B cell (primary cell): ENCODE results near the gene RBM17. TPM values are rescaled to one million over a fixed set of nuclear protein-coding genes. Genes with fewer than 3 reads are reported as not detected.
"Not testable (repeated sequence)": the region's sequence is repeated elsewhere in the genome, so short reads cannot be mapped to it uniquely, and the experiment has no call there.

Experiments
- ATAC-seq: fragments of 200-7000 bp; cut with Tn5 transposase; one replicate; pipeline ENCODE4 v1.10.0; 2021; ENCODE audit warnings: low read depth, mild to moderate bottlenecking, moderate number of reproducible peaks, moderate library complexity
- CTCF ChIA-PET: fragments of 350-600 bp; sonication (Branson Sonifier 250); formaldehyde crosslinking; loops from one replicate; lab custom pipeline; 2021; ENCODE audit warnings: antibody characterized with exemption, inconsistent platforms; lab: Charles Lee
- POLR2A ChIA-PET: fragments of 350-600 bp; sonication (Branson Sonifier 250); formaldehyde crosslinking; loops from one replicate; lab custom pipeline; 2021; ENCODE audit warnings: antibody characterized with exemption; lab: Charles Lee
- DNase-seq: peaks from one replicate; pipeline ENCODE4 v3.0.0; 2013
- H2AFZ ChIP-seq: 2 replicates; pipeline ENCODE4 v1.6.1; 2012; ENCODE audit warnings: mild to moderate bottlenecking, low read depth, low read length; ENCODE audit not compliant: insufficient read depth, poor library complexity, severe bottlenecking
- H3K27ac ChIP-seq, 2 donors: 1 replicate in 1 of 2; 2 replicates in 1 of 2; pipeline ENCODE4 v1.5.1; 2012 to 2013; ENCODE audit warnings: low read length in 2 of 2, mild to moderate bottlenecking in 2 of 2, moderate library complexity in 1 of 2
- H3K27me3 ChIP-seq, 4 experiments: fragments of 200-600 bp in 1 of 4; sonication (generic) in 1 of 4; replicated peaks in 1 of 4; 1 replicate in 2 of 4; 2 replicates in 2 of 4; pipeline versions ENCODE4 v1.6.1 to v1.7.0; 2013 to 2016; ENCODE audit warnings: low read length in 3 of 4, mild to moderate bottlenecking in 2 of 4, mixed read lengths in 1 of 4, moderate library complexity in 1 of 4; ENCODE audit not compliant: insufficient read depth in 4 of 4, control insufficient read depth in 3 of 4; ENCODE audit errors: control extremely low read depth in 1 of 4
- H3K36me3 ChIP-seq, 2 experiments: replicated peaks in 1 of 2; 1 replicate in 1 of 2; 2 replicates in 1 of 2; pipeline versions ENCODE4 v1.6.1 to v1.7.1; 2013; ENCODE audit warnings: low read length in 1 of 2; ENCODE audit not compliant: insufficient read depth in 2 of 2, control insufficient read depth in 1 of 2; ENCODE audit errors: control extremely low read depth in 1 of 2, extremely low read depth in 1 of 2
- H3K4me1 ChIP-seq, 2 donors: fragments of 200-600 bp in 1 of 2; sonication (generic) in 1 of 2; 1 replicate in 1 of 2; 2 replicates in 1 of 2; pipeline versions ENCODE4 v1.5.1 to v1.6.1; 2013 to 2017; ENCODE audit warnings: low read length in 2 of 2; ENCODE audit not compliant: control insufficient read depth in 2 of 2, insufficient read depth in 2 of 2
- H3K4me2 ChIP-seq: replicated peaks from 2 replicates; pipeline ENCODE3; 2012; ENCODE audit warnings: mild to moderate bottlenecking, low read depth, low read length; ENCODE audit not compliant: poor library complexity, severe bottlenecking
- H3K4me3 ChIP-seq, 5 experiments: fragments of 200-600 bp in 1 of 5; sonication (generic) in 1 of 5; 1 replicate in 3 of 5; 2 replicates in 2 of 5; pipeline versions ENCODE4 v1.5.1 to v1.7.0; 2011 to 2016; ENCODE audit warnings: low read length in 4 of 5, mild to moderate bottlenecking in 4 of 5, low read depth in 2 of 5, control low read depth in 1 of 5, moderate library complexity in 1 of 5; ENCODE audit not compliant: insufficient read depth in 1 of 5; ENCODE audit errors: control extremely low read depth in 1 of 5, extremely low read depth in 1 of 5
- H3K79me2 ChIP-seq: fragments of 200-600 bp; sonication (generic); one replicate; pipeline ENCODE4 v1.6.0; 2016; ENCODE audit warnings: low read length; ENCODE audit not compliant: control insufficient read depth, insufficient read depth
- H3K9ac ChIP-seq: fragments of 200-600 bp; sonication (generic); 2 replicates; pipeline ENCODE4 v1.6.1; 2017; ENCODE audit warnings: mild to moderate bottlenecking, low read length, moderate library complexity
- H3K9me3 ChIP-seq, 3 donors: one replicate each; pipeline versions ENCODE4 v1.6.1 to v1.7.1; 2013; ENCODE audit warnings: low read length in 2 of 3; ENCODE audit not compliant: control insufficient read depth in 2 of 3, insufficient read depth in 1 of 3; ENCODE audit errors: control extremely low read depth in 1 of 3
- H4K20me1 ChIP-seq: 2 replicates; pipeline ENCODE4 v1.6.0; 2012; ENCODE audit warnings: mild to moderate bottlenecking, low read length; ENCODE audit not compliant: insufficient read depth, control insufficient read depth, poor library complexity, severe bottlenecking
- H3K27ac Mint-ChIP-seq: one replicate; pipeline ENCODE4 v1.8.0; 2021; ENCODE audit warnings: mixed read lengths
- H3K27me3 Mint-ChIP-seq: one replicate; pipeline ENCODE4 v1.8.0; 2021; ENCODE audit warnings: mixed read lengths
- H3K4me1 Mint-ChIP-seq: one replicate; pipeline ENCODE4 v1.8.0; 2021; ENCODE audit warnings: mixed read lengths
- H3K4me3 Mint-ChIP-seq: one replicate; pipeline ENCODE4 v1.8.0; 2021; ENCODE audit warnings: mixed read lengths
- H3K9me3 Mint-ChIP-seq: one replicate; pipeline ENCODE4 v1.8.0; 2022; ENCODE audit warnings: mixed read lengths; ENCODE audit not compliant: insufficient read depth
- EZH2 ChIP-seq: IDR thresholded peaks from 2 replicates; pipeline ENCODE4 v1.6.1; 2012; ENCODE audit warnings: borderline replicate concordance, low read depth, mild to moderate bottlenecking, moderate library complexity, low read length; ENCODE audit not compliant: insufficient read depth, poor library complexity, severe bottlenecking
- WGBS: methylation state at CpG from one replicate; pipeline ENCODE4 v1.1.5; 2013; ENCODE audit warnings: missing lambda C conversion rate; ENCODE audit not compliant: insufficient coverage; 5-methylcytosine and 5-hydroxymethylcytosine counted together
- intact Hi-C: fragments of 100-400 bp; cut with micrococcal nuclease; formaldehyde crosslinking; loops from one replicate; pipeline ENCODE4 v1.10.0; 2022
- polyA plus RNA-seq: library from polyadenylated mRNA; depleted of rRNA; stranded (reverse); fragments of >200 nt; gene quantifications from 2 replicates; pipeline ENCODE4 v1.2.3, GENCODE V29; 2012
- total RNA-seq, 2 donors: library from RNA; stranded (reverse); fragments of 120-200 nt in 1 of 2; gene quantifications; 1 replicate in 1 of 2; 2 replicates in 1 of 2; pipeline versions ENCODE4 v1.2.3 to v1.2.4, GENCODE V29; 2013 to 2022
- TF ChIP-seq, protein P1 (sequence below): fragments of 200-600 bp; IDR thresholded peaks from one replicate; pipeline ENCODE4 v1.8.0; 2022; ENCODE audit warnings: antibody characterized with exemption, mild to moderate bottlenecking

RBM17 gene
- total and polyA plus RNA-seq, 2 donors (not counting 1 experiment from before 2014, with no cell fraction given) = 34.7 to 168 TPM

DNA sequence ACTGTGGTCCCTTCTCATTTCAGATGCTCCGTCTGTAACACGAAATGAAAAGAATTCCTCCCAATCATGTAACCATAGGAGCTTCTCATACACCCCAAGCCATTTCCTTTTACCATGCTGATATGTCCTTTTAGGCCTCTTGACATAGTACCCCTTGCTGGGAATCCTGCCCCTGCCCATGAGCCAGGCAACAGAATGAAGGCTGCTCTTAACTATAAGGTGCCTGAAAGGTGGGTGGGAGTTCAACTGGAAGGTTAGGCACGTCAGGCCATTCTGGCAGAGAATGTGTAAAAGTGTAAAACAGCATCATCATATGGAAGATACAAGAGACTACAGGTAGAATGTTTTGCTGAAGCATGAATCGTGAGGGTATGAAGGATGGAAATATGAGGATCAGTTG lies 49.1 kb upstream of the RBM17 start:
- Histone ChIP-seq H3K27me3 (no peaks in the 10 kb centered on the region), H2AFZ (no peak overlapping the region), H3K36me3 (no peaks in the 10 kb centered on the region), H3K9me3 (no peaks in the 10 kb centered on the region), H3K9ac (no peak overlapping the region), H3K4me1 (peaks cover 18 to 22% of the 10 kb centered on the region in 2 donors), H3K4me3 (no peak overlapping the region), H3K4me2 (no peak overlapping the region), H4K20me1 (no peaks in the 10 kb centered on the region), H3K79me2 (peaks cover 10% of the 10 kb centered on the region), H3K27ac (no peak overlapping the region)
- Mint-ChIP-seq H3K27me3 (no peaks in the 10 kb centered on the region), H3K9me3 (peaks cover 5% of the 10 kb centered on the region), H3K27ac (no peak overlapping the region), H3K4me1 (peaks cover 59% of the 10 kb centered on the region), H3K4me3 (no peak overlapping the region)
- CTCF ChIA-PET = interaction anchor here (0.5 kb wide), 1 partner anchor 122 kb away, joined by 3 read pairs; no protein-coding TSS in a partner anchor
- intact Hi-C loops = no loop called here
- TF ChIP-seq, protein P1, sequence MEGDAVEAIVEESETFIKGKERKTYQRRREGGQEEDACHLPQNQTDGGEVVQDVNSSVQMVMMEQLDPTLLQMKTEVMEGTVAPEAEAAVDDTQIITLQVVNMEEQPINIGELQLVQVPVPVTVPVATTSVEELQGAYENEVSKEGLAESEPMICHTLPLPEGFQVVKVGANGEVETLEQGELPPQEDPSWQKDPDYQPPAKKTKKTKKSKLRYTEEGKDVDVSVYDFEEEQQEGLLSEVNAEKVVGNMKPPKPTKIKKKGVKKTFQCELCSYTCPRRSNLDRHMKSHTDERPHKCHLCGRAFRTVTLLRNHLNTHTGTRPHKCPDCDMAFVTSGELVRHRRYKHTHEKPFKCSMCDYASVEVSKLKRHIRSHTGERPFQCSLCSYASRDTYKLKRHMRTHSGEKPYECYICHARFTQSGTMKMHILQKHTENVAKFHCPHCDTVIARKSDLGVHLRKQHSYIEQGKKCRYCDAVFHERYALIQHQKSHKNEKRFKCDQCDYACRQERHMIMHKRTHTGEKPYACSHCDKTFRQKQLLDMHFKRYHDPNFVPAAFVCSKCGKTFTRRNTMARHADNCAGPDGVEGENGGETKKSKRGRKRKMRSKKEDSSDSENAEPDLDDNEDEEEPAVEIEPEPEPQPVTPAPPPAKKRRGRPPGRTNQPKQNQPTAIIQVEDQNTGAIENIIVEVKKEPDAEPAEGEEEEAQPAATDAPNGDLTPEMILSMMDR = no peak
- no peak for TF ChIP-seq EZH2
- POLR2A ChIA-PET = no interaction called here
- WGBS = 100% methylated on average over 4 of the region's 4 CpGs
- no peak for DNase-seq
- no peak for ATAC-seq

DNA sequence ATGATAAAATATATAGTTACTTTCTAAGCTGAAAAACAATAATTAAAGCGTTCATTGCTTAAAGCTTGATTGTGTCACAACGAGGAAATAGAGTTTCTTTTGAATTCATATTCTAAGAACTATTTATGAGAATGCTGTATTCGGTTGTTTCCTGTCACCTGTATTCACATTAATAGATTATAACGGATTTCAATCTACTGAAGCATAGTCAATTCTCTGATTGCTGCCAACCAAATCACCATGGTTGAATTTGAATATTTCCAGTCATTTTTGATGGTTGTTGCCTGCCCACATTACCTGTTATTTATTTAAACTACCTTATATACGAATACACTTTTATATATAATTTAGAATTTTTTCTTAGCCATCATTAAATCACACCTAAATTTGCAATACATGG lies 48.6 kb upstream of the RBM17 start:
- no peak overlapping the region for H3K4me3 Mint-ChIP-seq
- H3K4me2 ChIP-seq = no peak overlapping the region
- no peaks in the 10 kb centered on the region for H3K27me3 ChIP-seq
- H3K4me1 ChIP-seq = peaks cover 23 to 27% of the 10 kb centered on the region in 2 donors
- no peaks in the 10 kb centered on the region for H4K20me1 ChIP-seq
- ATAC-seq (no peak), DNase-seq (no peak)
- H3K9me3 ChIP-seq = no peaks in the 10 kb centered on the region
- H3K27ac Mint-ChIP-seq = no peak overlapping the region
- H3K9me3 Mint-ChIP-seq = peaks cover 5% of the 10 kb centered on the region
- H3K4me1 Mint-ChIP-seq = peaks cover 62% of the 10 kb centered on the region
- CTCF ChIA-PET = interaction anchor here (4.0 kb wide), 1 partner anchor 26 kb away, joined by 17 read pairs; no protein-coding TSS in a partner anchor
- peaks cover 10% of the 10 kb centered on the region for H3K79me2 ChIP-seq
- no peak overlapping the region for H2AFZ ChIP-seq
- H3K36me3 ChIP-seq = no peaks in the 10 kb centered on the region
- no CpG with 5 or more reads among the region's 5 CpGs for WGBS
- intact Hi-C loops = no loop called here
- TF ChIP-seq, protein P1 = no peak
- TF ChIP-seq EZH2 = no peak
- H3K27ac ChIP-seq = no peak overlapping the region
- no peaks in the 10 kb centered on the region for H3K27me3 Mint-ChIP-seq
- H3K4me3 ChIP-seq = no peak overlapping the region
- POLR2A ChIA-PET = no interaction called here
- no peak overlapping the region for H3K9ac ChIP-seq

DNA sequence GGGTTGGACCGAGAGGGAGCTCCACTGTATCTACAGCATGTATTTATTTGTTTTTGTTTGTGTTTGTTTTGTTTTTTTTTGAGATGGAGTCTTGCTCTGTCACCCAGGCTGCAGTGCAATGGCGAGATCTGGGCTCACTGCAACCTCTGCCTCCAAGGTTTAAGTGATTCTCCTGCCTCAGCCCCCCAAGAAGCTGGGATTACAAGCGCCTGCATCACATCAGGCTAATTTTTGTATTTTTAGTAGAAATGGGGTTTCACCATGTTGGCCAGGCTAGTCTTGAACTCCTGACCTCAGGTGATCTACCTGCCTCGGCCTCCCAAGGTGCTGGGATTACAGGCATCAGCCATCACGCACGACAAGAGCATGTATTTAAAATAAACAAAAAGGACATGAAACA lies 45.5 kb upstream of the RBM17 start:
- WGBS = 100% methylated on average over 1 of the region's 6 CpGs
- ATAC-seq, intact Hi-C loops, H3K36me3 ChIP-seq, H3K4me2 ChIP-seq, H3K27me3 ChIP-seq, H3K9me3 Mint-ChIP-seq, H2AFZ ChIP-seq, H3K4me3 ChIP-seq, H3K27me3 Mint-ChIP-seq, DNase-seq, H3K79me2 ChIP-seq, H3K9me3 ChIP-seq, H3K9ac ChIP-seq, H3K27ac ChIP-seq, H4K20me1 ChIP-seq: not testable (repeated sequence)
- Mint-ChIP-seq H3K4me3 (peak overlapping the region; percentile 11), H3K27ac (peak overlapping the region; percentile 59), H3K4me1 (peaks cover 66% of the 10 kb centered on the region)
- H3K4me1 ChIP-seq = peaks cover 37 to 38% of the 10 kb centered on the region in 2 donors
- ChIA-PET CTCF (interaction anchor here (1.1 to 12.5 kb wide), 5 partner anchors 25 to 359 kb away, joined by 3 to 186 read pairs (median 4); no protein-coding TSS in a partner anchor), POLR2A (interaction anchor here (1.8 kb wide), 1 partner anchor 43 kb away, joined by 4 read pairs; no protein-coding TSS in a partner anchor)
